Measurements from ENCODE around the gene STAP1. TPM values are rescaled to one million over a fixed set of nuclear protein-coding genes. Genes with fewer than 3 reads are reported as not detected.

STAP1 gene
- total and polyA plus RNA-seq, 10 of the 15 experiments (the other 5 are each of a cell fraction or from before 2014, with no cell fraction given): 4.6 to 19.4 (median 9.4) TPM

DNA sequence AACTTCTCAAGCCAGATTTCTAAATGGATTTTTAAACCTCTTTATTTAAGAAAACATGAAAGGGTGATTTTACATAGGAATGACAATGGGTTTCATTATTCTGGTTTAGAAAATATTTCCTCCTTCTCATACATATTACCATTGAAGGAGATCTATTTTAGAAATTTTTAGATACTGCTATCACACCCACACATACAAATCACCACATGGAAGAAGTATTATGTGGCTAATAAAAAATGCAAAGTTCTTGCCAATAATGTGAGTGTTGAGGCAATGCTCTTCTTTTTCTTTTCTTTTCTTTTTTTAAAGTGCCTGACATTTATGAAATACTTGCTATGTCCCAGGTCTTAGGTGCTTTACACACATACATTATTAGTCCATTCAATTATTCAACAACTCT is 6.8 kb downstream of the STAP1 start:
- CTCF ChIA-PET: interaction anchor here (1.0 kb wide), 1 partner anchor 19 kb away, joined by 3 read pairs; no protein-coding TSS in a partner anchor
- Histone ChIP-seq H3K4me2 (ENCODE audit: control insufficient read depth, insufficient read depth) (no peak overlapping the region), H4K20me1 (ENCODE audit: control insufficient read depth, insufficient read depth) (no peaks in the 10 kb centered on the region), H3K36me3 (ENCODE audit: control insufficient read depth in 2 of 2, insufficient read depth in 2 of 2, low read length in 1 of 2) (no peaks in the 10 kb centered on the region), H3K9ac (ENCODE audit: control insufficient read depth, insufficient read depth, low read length) (no peak overlapping the region), H3K4me3 (no peak overlapping the region), H3K9me3 (replicated peaks; ENCODE audit: control insufficient read depth, insufficient read depth, low read length) (no peaks in the 10 kb centered on the region), H3K27ac (ENCODE audit: control insufficient read depth, insufficient read depth) (no peak overlapping the region), H2AFZ (ENCODE audit: control insufficient read depth, low read depth, low read length) (no peak overlapping the region), H3K79me2 (ENCODE audit: control insufficient read depth, insufficient read depth, low read length) (no peaks in the 10 kb centered on the region), H3K4me1 (ENCODE audit: control insufficient read depth, insufficient read depth, low read length) (no peaks in the 10 kb centered on the region; the same call in 1 of the 2 replicates), H3K27me3 (replicated peaks in 1 of 2; ENCODE audit: control insufficient read depth in 2 of 2, insufficient read depth in 2 of 2, low read length in 1 of 2) (no peaks in the 10 kb centered on the region)
- BruUV-seq (replicated peaks): no TSS peak
- no peak for DNase-seq (ENCODE audit: low read depth, low spot score)
- FAIRE-seq: no peak
- SMC1A ChIA-PET (ENCODE audit: uncharacterized antibody, unreplicated experiment): no interaction called here
- no peak for TF ChIP-seq ZNF384 (IDR thresholded peaks at IDR 0.05; ENCODE audit: borderline replicate concordance, low read depth, low read length)
- no peak for TF ChIP-seq BACH1 (IDR thresholded peaks at IDR 0.05; ENCODE audit: borderline replicate concordance)
- no peak for TF ChIP-seq CREB1 (IDR thresholded peaks at IDR 0.05; ENCODE audit: low read depth)
- TF ChIP-seq NR2C1 (IDR thresholded peaks at IDR 0.05): no peak
- TF ChIP-seq BHLHE40 (IDR thresholded peaks at IDR 0.05; ENCODE audit: borderline replicate concordance in 1 of 2, low read depth in 2 of 2, low read length in 1 of 2): no peak
- TF ChIP-seq TBL1XR1 (IDR thresholded peaks at IDR 0.05; ENCODE audit: low read depth, low read length): no peak
- no peak for TF ChIP-seq SUZ12 (IDR thresholded peaks at IDR 0.05; ENCODE audit: unreplicated experiment)
- no peak for TF ChIP-seq RAD51 (IDR thresholded peaks at IDR 0.05)
- TF ChIP-seq NFXL1 (IDR thresholded peaks at IDR 0.05; ENCODE audit: borderline replicate concordance): no peak
- TF ChIP-seq ZBED1 (IDR thresholded peaks at IDR 0.05; ENCODE audit: borderline replicate concordance): no peak
- no peak for TF ChIP-seq ASH2L (IDR thresholded peaks at IDR 0.05; ENCODE audit: borderline replicate concordance, low read depth)
- TF ChIP-seq ZZZ3 (IDR thresholded peaks at IDR 0.05; ENCODE audit: control insufficient read depth, insufficient read length, low read depth): no peak
- no peak for TF ChIP-seq CEBPZ (IDR thresholded peaks at IDR 0.05; ENCODE audit: low read depth, low read length)
- TF ChIP-seq, protein P1, sequence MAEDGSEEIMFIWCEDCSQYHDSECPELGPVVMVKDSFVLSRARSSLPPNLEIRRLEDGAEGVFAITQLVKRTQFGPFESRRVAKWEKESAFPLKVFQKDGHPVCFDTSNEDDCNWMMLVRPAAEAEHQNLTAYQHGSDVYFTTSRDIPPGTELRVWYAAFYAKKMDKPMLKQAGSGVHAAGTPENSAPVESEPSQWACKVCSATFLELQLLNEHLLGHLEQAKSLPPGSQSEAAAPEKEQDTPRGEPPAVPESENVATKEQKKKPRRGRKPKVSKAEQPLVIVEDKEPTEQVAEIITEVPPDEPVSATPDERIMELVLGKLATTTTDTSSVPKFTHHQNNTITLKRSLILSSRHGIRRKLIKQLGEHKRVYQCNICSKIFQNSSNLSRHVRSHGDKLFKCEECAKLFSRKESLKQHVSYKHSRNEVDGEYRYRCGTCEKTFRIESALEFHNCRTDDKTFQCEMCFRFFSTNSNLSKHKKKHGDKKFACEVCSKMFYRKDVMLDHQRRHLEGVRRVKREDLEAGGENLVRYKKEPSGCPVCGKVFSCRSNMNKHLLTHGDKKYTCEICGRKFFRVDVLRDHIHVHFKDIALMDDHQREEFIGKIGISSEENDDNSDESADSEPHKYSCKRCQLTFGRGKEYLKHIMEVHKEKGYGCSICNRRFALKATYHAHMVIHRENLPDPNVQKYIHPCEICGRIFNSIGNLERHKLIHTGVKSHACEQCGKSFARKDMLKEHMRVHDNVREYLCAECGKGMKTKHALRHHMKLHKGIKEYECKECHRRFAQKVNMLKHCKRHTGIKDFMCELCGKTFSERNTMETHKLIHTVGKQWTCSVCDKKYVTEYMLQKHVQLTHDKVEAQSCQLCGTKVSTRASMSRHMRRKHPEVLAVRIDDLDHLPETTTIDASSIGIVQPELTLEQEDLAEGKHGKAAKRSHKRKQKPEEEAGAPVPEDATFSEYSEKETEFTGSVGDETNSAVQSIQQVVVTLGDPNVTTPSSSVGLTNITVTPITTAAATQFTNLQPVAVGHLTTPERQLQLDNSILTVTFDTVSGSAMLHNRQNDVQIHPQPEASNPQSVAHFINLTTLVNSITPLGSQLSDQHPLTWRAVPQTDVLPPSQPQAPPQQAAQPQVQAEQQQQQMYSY (CRISPR knock-in tag; IDR thresholded peaks at IDR 0.05): no peak
- no peak for TF ChIP-seq EP300 (IDR thresholded peaks at IDR 0.05; ENCODE audit: borderline replicate concordance in 1 of 2, control insufficient read depth in 1 of 2, low read depth in 2 of 2, low read length in 2 of 2)
- TF ChIP-seq YY1 (IDR thresholded peaks at IDR 0.05; ENCODE audit: low read depth, low read length): no peak
- no peak for TF ChIP-seq TAF1 (IDR thresholded peaks at IDR 0.05; ENCODE audit: borderline replicate concordance, low read depth, low read length)
- intact Hi-C loops (cut with micrococcal nuclease; ENCODE audit: unreplicated experiment): no loop called here
- in situ Hi-C loops (cut with MboI): no loop called here
- POLR2A ChIA-PET: interaction anchor here (0.5 kb wide), 1 partner anchor 109 kb away, joined by 3 read pairs; no protein-coding TSS in a partner anchor
- RAD21 ChIA-PET (ENCODE audit: unreplicated experiment): no interaction called here
- no peak for ATAC-seq

All from GM12878 (cell line).